Superior temporal gyrus (tissue), 1 donor: ENCODE measurements around the gene USP22.

Source experiments
- DNase-seq: peaks from one replicate; pipeline ENCODE4 v3.0.0-alpha.2; 2016; ENCODE audit errors: extremely low spot score

USP22 gene

DNA sequence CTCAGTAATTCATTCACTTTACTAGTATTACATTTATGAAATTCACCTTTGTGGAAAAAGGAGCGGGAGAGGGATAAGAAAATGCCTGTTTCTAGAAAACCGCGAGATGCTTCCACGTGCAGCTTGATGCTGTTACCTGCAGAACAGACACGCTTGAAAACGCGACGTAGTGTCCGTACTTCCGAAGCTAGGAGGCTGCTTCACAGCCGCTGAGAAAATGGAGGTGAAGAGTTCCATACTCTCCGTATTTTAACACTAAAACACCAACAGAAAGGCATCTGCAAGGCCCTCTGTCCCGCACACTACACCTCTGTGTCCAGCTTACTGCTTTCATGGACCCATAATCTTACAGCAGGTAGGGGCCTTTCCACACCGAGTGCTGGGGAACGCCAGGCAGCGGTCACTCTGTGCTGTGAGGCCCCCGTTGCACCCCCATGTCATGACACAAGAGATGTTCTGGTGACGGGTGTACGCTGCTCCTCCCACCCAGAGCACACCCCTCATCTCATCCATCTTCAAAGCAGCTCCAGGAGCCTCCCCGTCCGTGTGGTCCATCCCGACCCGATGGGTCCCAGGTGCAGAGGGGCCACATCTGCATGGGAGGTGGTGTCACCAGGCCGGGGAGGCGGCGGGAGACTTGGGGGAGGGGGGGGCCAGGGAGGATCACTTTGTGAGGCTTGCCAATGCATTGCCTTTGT is 40.4 kb downstream of the USP22 start:
- no peak for DNase-seq

DNA sequence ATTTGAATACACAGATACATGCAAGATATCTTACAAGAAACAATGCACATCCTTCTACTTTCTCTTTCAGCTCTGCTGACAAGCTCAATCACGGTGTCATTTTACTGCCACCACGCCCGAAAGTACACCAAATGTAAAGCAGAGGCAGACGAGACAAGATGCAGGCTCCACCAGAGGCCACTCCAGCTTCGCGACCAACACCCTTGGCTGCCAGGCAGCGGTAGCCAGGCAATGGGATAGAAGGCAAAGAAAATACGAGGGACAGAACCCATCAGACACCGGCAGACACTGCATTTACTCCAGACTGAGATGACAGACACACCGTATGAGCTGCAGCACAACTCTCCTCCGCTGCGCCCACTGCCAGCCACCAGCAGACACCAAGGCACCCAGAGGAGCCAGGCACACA is 41.0 kb downstream of the USP22 start:
- DNase-seq = peak; percentile 75

DNA sequence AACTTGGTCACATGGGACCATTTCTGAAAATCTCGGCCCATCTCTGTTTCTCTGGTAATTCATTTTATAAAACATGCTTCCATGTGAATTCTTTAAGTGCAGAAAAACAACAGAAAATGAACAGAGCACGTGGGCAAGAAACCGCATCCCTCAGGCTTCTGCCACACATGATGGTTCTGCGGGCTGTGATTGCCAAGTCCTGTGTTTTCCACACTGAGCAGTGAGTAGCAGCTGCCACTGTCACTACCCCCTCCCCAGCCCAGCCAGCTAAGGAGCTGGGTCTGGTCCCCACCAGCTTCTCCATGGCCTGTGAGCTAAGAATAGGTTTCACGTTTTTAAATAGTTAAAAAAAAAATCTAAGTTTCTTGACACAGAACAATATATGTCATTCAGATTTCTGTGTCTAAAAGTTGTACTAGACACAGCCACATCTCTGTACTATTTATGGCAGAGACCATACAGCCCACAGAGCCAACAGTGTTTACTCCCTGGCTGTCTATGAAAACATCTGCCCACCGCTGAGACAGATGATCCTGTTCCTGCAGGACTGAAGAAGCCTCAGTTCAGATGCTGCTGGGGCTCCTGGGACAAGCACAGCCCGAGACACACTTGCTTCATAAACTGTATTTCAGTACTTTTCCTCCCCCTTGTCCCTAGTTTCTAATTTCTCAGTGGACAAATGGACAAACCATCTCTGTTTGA is 41.5 kb downstream of the USP22 start:
- peak; percentile 77 for DNase-seq

DNA sequence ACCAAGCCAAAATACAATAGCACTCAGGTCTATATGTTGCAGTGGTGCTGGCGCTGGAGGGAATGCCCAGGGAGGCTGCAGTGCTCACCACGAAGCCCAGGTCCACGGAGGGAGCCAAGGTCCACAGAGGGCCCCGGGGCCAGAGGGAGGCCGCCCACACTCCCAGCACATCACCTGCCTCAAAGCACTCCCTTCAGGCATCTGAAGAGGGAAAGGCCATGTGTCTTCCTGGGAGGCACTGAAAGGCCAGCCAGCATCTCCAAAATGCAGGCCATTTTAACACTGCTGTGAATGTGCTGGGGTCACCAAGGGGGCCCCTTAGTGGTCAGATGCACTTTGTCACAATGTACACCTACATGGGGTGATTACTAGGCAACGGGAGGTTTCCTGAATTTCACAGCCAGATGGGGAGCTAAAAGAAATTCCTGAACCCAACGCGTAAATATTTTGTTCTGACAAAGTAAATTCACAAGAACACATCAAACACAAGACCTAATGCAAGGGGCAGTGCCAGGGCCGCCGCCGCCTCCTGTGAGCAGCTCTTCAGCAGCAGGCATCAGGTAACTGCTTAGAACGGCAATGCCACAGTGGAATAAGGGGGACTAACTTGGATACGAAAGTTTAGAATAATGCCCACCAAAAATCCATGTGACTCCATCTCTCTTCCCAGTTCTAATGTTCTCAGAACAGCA is 42.8 kb downstream of the USP22 start:
- peak; percentile 11 for DNase-seq

DNA sequence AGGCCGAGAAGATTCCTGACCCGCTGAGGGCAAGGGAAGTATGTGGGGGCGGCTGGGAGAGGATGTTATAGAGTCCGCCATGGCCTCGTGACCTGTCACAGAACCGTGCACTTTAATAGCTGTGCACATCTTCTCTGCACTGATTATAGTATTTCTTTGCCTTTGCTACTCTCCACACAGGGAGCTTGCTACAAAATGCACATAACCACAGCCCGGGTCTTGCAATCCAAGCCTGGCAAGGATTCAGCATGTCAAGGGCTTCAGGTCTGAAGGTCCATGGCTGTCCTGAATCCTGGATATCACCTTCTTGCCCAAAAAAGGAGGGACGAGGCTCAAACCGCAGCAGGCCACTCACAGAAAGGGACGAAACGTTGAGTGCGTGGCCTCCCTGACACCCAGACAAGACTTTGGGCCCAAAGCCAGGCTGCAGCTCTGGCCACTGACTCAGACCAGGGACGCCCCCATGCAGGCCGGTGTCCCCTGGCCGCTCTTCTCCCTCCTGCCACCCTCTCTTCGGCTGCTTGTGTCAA is 43.7 kb downstream of the USP22 start:
- DNase-seq = no peak

GRCh38 chr17:20998571-20999043 is 44.2 kb downstream of the USP22 start:
- DNase-seq = peak; percentile 67

- no peak for DNase-seq
Measured at GRCh38 chr17:20997711-20998570, 44.9 kb downstream of the USP22 start.

GRCh38 chr17:20996724-20997615 is 45.8 kb downstream of the USP22 start:
- DNase-seq = no peak

DNA sequence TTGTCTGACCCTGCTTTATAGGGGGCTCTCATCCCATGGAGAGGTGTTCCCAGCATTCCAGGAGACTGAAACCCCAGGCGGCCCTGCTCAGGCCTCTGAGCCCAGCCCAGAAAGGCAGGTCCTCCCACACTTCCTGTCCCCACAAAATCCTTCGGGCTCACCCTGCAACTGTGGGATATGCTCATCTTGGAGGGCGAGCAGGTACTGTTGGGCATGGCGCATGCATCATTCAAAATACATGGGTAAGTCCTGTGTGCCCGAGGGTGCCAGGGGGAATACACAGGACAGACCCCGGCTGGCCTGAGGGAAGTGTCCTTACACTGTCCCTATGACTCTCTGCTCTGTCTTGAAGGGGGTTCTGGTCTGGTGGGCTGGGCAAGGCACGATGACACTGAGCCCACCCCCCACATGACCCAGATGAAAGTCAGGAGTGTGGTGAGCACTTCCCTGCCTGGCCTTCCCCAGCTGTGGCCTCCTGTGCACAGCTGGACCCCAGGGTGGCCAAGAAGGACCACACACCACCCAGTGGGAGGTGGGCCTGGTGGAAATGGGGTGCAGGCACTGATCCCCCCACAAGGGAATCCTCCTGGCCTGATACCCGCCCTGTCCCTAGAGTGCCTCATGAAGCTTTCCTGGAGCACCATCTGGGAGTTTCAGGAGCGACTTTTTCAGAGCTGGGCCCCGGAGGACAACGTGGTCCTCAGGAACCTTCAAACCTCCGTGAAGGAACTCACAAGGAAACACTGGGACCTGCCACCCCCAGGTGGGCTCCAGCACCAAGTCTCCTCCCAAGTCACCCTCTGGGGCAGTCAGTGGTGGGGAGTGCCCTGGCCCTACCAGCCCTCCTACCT is 46.7 kb downstream of the USP22 start:
- DNase-seq = no peak

DNA sequence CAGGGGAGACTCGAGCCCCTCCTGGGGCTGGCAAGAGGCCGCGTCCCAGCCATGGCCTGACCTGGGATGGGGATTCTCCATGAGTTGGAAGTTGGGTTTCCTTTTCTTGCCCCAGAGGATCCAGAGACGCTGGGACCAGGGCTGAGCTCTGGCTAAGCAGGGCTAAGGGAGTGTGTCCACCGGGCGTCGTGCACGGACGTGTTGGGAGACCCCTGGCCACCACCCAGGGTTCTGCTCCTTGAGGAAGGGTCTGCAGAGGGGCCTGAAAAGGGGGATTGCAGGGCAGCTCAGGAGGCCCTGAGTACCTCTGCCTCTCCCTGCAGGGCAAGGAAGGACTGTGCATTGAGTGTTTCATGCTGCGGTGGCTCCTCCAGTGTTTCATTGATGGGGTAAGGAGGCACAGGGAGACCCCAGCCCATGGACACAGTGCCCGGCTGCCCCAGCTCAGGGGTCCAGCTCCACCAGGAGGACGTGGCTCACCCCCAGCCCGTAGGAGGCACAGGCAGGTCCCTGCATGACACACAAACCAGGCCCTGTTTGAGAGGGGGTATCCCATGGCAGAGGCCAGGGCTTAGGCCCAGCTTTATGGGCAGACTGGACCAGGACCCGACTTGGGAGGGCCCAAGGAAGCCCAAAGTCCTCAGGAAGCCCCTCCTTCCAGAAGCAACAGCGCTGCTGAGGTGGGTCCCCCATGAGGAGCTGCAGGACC is 47.5 kb downstream of the USP22 start:
- DNase-seq = no peak

- DNase-seq = no peak
Measured at GRCh38 chr17:20994779-20995149, 48.0 kb downstream of the USP22 start.

GRCh38 chr17:20993863-20994778 is 48.7 kb downstream of the USP22 start:
- no peak for DNase-seq

DNA sequence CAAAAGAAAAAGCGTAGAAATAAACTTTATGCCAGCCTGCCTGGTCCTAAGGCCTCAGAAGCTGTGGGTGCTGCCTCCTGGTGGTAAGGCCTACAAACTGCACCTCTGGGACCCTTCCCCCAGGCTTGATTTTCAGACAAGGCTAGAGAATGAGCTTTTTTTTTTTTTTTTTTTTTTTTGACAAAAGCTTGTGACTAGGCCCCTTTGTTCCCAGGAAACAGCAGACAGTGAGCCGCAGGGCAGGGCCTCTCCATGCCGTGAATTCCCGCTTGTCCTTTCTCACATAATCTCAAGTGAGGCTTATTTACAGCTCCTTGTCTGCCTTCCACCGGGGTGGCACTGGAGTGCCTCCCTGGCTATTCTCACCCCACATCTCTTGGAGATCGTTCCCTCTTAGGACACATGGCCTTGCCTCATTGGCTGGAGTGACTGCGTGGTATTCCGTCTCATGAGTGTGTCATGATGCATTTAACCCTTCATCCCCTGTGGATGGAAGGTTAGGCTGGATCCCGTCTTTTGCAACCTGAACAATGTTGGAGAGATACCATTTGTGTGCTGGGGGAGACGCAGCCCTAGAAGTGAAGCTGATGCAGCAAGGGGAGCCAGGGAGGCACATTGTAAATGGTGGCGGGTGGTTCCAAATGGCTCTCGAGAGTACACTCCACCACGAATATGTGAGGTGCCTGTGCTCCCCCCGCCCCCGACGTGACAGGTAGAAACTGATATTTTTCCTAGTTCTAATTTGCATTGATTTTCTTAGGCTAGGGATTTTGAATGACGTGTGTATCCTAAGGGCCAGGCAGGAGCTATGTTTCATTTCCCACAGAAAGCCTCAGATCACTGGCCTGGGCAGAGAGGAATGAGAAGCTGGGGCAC is 49.6 kb downstream of the USP22 start:
- DNase-seq = peak; percentile 97

GRCh38 chr17:20992416-20992815 is 50.4 kb downstream of the USP22 start:
- DNase-seq = no peak

GRCh38 chr17:20991276-20992037 is 51.4 kb downstream of the USP22 start:
- DNase-seq = no peak
